Measurements from ENCODE around the gene INVS. TPM values are rescaled to one million over a fixed set of nuclear protein-coding genes. Genes with fewer than 3 reads are reported as not detected.

INVS gene
- total and polyA plus RNA-seq, 2 donors (not counting 3 experiments of a cell fraction or from before 2014, with no cell fraction given) = 8.5 to 17.9 TPM

- no peak overlapping the region for H3K4me3 ChIP-seq (replicated peaks in 1 of 3; ENCODE audit: insufficient read depth in 1 of 3, low read depth in 1 of 3, low read length in 3 of 3)
- ChIA-PET POLR2A (no interaction called here), CTCF (no interaction called here)
- no peaks in the 10 kb centered on the region for H3K79me2 ChIP-seq (ENCODE audit: control insufficient read depth, insufficient read depth, low read length)
- intact Hi-C loops (cut with micrococcal nuclease) (no loop called here), dilution Hi-C loops (cut with MboI; ENCODE audit: extremely low pct_ligation_motif_present, low sequenced_read_pairs) (no loop called here)
- no peaks in the 10 kb centered on the region for H3K9me3 ChIP-seq (replicated peaks; ENCODE audit: control insufficient read depth, insufficient read depth, low read length)
- DNase-seq (ENCODE audit: low read depth, low spot score) (no peak), FAIRE-seq (no peak)
- no peak overlapping the region for H3K27ac ChIP-seq (ENCODE audit: insufficient read depth, low read depth, low read length)
- no peak overlapping the region for H3K9ac ChIP-seq (replicated peaks; ENCODE audit: extremely low read depth, insufficient read depth, low read length)
- no peaks in the 10 kb centered on the region for H4K20me1 ChIP-seq (replicated peaks; ENCODE audit: control insufficient read depth, extremely low read depth, insufficient read depth, low read length)
- H3K4me2 ChIP-seq (ENCODE audit: insufficient read depth, low read length) = no peak overlapping the region
- H3K9me1 ChIP-seq (replicated peaks; ENCODE audit: control insufficient read depth, extremely low read depth, insufficient read depth, low read length) = no peaks in the 10 kb centered on the region
- BruUV-seq (replicated peaks) = no TSS peak
- no peak for TF ChIP-seq JUN (IDR thresholded peaks at IDR 0.05; ENCODE audit: borderline replicate concordance, insufficient read depth, insufficient read length, low read depth)
- TF ChIP-seq POLR2AphosphoS5 (IDR thresholded peaks at IDR 0.05; ENCODE audit: insufficient read depth, low read depth, low read length) = no peak
- no peak for TF ChIP-seq MYC (IDR thresholded peaks at IDR 0.05; ENCODE audit: low read depth, low read length)
- no peak for TF ChIP-seq GATA2 (IDR thresholded peaks at IDR 0.05; ENCODE audit: insufficient read depth, insufficient read length, low read depth, low read length)
- TF ChIP-seq EZH2 (IDR thresholded peaks at IDR 0.05; ENCODE audit: borderline replicate concordance, low read depth, low read length, severe bottlenecking) = no peak
- TF ChIP-seq POLR2A (IDR thresholded peaks at IDR 0.05; ENCODE audit: low read depth, low read length) = no peak
- TF ChIP-seq, protein P1, sequence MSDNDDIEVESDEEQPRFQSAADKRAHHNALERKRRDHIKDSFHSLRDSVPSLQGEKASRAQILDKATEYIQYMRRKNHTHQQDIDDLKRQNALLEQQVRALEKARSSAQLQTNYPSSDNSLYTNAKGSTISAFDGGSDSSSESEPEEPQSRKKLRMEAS (IDR thresholded peaks at IDR 0.05; ENCODE audit: insufficient read depth, insufficient read length) = no peak
- TF ChIP-seq CTCF (IDR thresholded peaks at IDR 0.05; ENCODE audit: extremely low read depth in 1 of 2, insufficient read depth in 1 of 2, low read depth in 1 of 2, low read length in 2 of 2) = no peak
- TF ChIP-seq FOS (IDR thresholded peaks at IDR 0.05; ENCODE audit: borderline replicate concordance, insufficient read depth, low read length) = no peak
- no peaks in the 10 kb centered on the region for H3K27me3 ChIP-seq (ENCODE audit: control insufficient read depth in 2 of 2, insufficient read depth in 2 of 2, low read length in 2 of 2)
- H2AFZ ChIP-seq (ENCODE audit: low read depth, low read length) = no peak overlapping the region
- H3K4me1 ChIP-seq (ENCODE audit: control insufficient read depth, extremely low read depth, insufficient read depth, low read length) = no peaks in the 10 kb centered on the region
- peaks cover 2 to 13% of the 10 kb centered on the region in 2 experiments for H3K36me3 ChIP-seq (ENCODE audit: control insufficient read depth in 2 of 2, extremely low read depth in 1 of 2, insufficient read depth in 2 of 2, low read length in 2 of 2)
Observed at GRCh38 chr9:100292414-100292813, 193.4 kb downstream of the INVS start.
